HepG2 (cell line): ENCODE results near the gene NYNRIN. TPM values are rescaled to one million over a fixed set of nuclear protein-coding genes. Genes with fewer than 3 reads are reported as not detected.

ENCODE experiments used
- HOXA7 ChIP-seq: sonication (generic); formaldehyde crosslinking; IDR thresholded peaks from 2 replicates; pipeline ENCODE4 v1.8.1; 2022; ENCODE audit warnings: mild to moderate bottlenecking, missing genetic modification reagents, moderate library complexity
- MTA1 ChIP-seq: sonication (generic); formaldehyde crosslinking; IDR thresholded peaks from 2 replicates; pipeline ENCODE4 v1.4.0; 2020; ENCODE audit warnings: missing genetic modification reagents, mild to moderate bottlenecking, borderline replicate concordance
- NR2F6 ChIP-seq, 2 experiments: IDR thresholded peaks; 2 replicates each; pipeline ENCODE4 v1.6.1; 2016; ENCODE audit warnings: antibody characterized with exemption in 1 of 2, mild to moderate bottlenecking in 1 of 2
- RAD21 ChIP-seq: fragments of 450-650 bp; formaldehyde crosslinking; IDR thresholded peaks from 2 replicates; pipeline ENCODE4 v1.5.0; 2020; ENCODE audit warnings: mild to moderate bottlenecking
- SALL1 ChIP-seq: sonication (generic); formaldehyde crosslinking; IDR thresholded peaks from 2 replicates; pipeline ENCODE4 v1.8.0; 2022; ENCODE audit warnings: mild to moderate bottlenecking, missing genetic modification reagents
- SPEN ChIP-seq: sonication (generic); formaldehyde crosslinking; IDR thresholded peaks from 2 replicates; pipeline ENCODE4 v1.5.1; 2020; ENCODE audit warnings: low read depth, mild to moderate bottlenecking, missing genetic modification reagents
- SRSF1 ChIP-seq: fragments of 200-400 bp; formaldehyde crosslinking; optimal IDR thresholded peaks from 2 replicates; pipeline ENCODE3; 2017; ENCODE audit warnings: mild to moderate bottlenecking, low read depth, low read length, moderate library complexity
- ZSCAN30 ChIP-seq: sonication (generic); formaldehyde crosslinking; IDR thresholded peaks from 2 replicates; pipeline ENCODE4 v1.5.0; 2020; ENCODE audit warnings: mild to moderate bottlenecking, missing genetic modification reagents
- polyA plus RNA-seq, 8 experiments: library from polyadenylated mRNA; depleted of rRNA in 3 of 8; stranded (reverse) in 7 of 8; unstranded in 1 of 8; fragments of >200 nt; fragmentation: Illumina TruSeq in 4 of 8; extraction: Trizol in 4 of 8; gene quantifications; 2 replicates each; pipeline versions ENCODE4 v1.2.1 to v1.2.3, GENCODE V29; 2011 to 2016; ENCODE audit warnings: low read depth in 4 of 8, missing spikeins in 1 of 8, mixed read lengths in 1 of 8; ENCODE audit not compliant: insufficient read depth in 1 of 8
- total RNA-seq, 5 experiments: library from RNA; depleted of rRNA; stranded (reverse); fragments of >200 nt; fragmentation: Illumina TruSeq; extraction: Trizol; gene quantifications; 2 replicates each; pipeline ENCODE4 v1.2.3, GENCODE V29; 2016; ENCODE audit warnings: low read depth in 1 of 5
- TF ChIP-seq, protein P1 (sequence below): sonication (generic); formaldehyde crosslinking; IDR thresholded peaks from 2 replicates; pipeline ENCODE4 v1.5.1; 2020; ENCODE audit warnings: mild to moderate bottlenecking, missing genetic modification reagents, moderate library complexity
- TF ChIP-seq, protein P2 (sequence below): IDR thresholded peaks from 2 replicates; pipeline ENCODE4 v1.6.1; 2016; ENCODE audit warnings: low read depth
- TF ChIP-seq, protein P3 (sequence below): sonication (generic); formaldehyde crosslinking; IDR thresholded peaks from 2 replicates; pipeline ENCODE4 v1.4.0; 2020; ENCODE audit warnings: missing genetic modification reagents
- TF ChIP-seq, protein P4 (sequence below): sonication (generic); formaldehyde crosslinking; IDR thresholded peaks from 2 replicates; pipeline ENCODE4 v1.8.1; 2023; ENCODE audit warnings: missing genetic modification reagents, inconsistent platforms, borderline replicate concordance
- TF ChIP-seq, protein P5 (sequence below): IDR thresholded peaks from 2 replicates; pipeline ENCODE4 v1.6.1; 2012; ENCODE audit warnings: low read depth, low read length, improper control_type of control experiment
- TF ChIP-seq, protein P6 (sequence below): sonication (generic); formaldehyde crosslinking; IDR thresholded peaks from 2 replicates; pipeline ENCODE4 v1.4.0; 2020; ENCODE audit warnings: mild to moderate bottlenecking, low read depth, missing genetic modification reagents

NYNRIN gene
- total and polyA plus RNA-seq, 2 of the 13 experiments (the other 11 are each of a cell fraction or from before 2014, with no cell fraction given) = 0.63 to 1.1 TPM

DNA sequence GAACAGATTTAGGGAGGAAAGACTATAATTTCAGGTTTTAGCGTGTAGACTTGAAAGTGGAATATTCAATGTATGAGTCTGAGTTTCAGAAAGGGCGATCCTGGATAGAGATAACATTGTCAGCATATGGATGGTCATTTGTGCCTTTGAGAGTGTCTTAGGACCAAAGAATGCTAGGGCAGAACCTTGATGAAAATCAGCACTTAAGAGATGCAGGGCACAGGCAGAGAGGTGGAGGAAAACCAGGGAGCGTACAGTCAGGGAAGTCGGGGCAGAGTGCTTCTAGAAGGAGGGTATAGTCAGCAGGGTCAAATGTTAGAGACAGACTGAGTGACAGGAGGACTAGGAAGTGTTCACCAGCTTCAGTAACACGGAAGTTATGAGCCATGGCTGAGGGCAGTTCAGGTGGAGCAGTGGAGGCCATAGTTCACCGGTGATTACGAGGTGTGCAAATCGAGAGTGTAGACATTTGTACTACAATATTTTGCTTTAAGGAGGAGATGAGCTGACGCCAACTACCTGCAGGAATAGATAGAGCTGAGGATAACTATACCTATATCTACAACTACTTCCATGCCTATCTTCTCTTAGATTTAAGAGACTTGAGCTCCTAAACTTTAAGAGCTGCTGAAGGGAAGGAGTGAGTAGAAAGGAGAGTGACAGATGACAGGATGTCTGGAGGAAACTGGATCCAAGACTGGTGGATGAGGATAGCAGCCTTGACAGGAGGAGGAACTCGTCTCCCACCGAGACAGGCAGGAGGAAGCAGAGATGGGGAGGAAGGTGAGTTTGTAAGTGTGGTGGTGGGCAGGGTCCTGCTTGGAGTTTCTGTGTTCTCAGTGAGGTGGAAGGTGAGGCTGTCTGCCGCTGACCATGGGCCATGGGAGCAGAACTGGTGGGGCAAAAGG, 24.1 kb downstream of the NYNRIN start (continued):
- TF ChIP-seq, protein P1, sequence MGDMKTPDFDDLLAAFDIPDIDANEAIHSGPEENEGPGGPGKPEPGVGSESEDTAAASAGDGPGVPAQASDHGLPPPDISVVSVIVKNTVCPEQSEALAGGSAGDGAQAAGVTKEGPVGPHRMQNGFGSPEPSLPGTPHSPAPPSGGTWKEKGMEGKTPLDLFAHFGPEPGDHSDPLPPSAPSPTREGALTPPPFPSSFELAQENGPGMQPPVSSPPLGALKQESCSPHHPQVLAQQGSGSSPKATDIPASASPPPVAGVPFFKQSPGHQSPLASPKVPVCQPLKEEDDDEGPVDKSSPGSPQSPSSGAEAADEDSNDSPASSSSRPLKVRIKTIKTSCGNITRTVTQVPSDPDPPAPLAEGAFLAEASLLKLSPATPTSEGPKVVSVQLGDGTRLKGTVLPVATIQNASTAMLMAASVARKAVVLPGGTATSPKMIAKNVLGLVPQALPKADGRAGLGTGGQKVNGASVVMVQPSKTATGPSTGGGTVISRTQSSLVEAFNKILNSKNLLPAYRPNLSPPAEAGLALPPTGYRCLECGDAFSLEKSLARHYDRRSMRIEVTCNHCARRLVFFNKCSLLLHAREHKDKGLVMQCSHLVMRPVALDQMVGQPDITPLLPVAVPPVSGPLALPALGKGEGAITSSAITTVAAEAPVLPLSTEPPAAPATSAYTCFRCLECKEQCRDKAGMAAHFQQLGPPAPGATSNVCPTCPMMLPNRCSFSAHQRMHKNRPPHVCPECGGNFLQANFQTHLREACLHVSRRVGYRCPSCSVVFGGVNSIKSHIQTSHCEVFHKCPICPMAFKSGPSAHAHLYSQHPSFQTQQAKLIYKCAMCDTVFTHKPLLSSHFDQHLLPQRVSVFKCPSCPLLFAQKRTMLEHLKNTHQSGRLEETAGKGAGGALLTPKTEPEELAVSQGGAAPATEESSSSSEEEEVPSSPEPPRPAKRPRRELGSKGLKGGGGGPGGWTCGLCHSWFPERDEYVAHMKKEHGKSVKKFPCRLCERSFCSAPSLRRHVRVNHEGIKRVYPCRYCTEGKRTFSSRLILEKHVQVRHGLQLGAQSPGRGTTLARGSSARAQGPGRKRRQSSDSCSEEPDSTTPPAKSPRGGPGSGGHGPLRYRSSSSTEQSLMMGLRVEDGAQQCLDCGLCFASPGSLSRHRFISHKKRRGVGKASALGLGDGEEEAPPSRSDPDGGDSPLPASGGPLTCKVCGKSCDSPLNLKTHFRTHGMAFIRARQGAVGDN (CRISPR knock-in tag) = no peak
- TF ChIP-seq HOXA7 (CRISPR knock-in tag) = peak; percentile 96; the same call in 1 of the 2 replicates
- peak; percentile 18; the same call in 1 of the 2 replicates for TF ChIP-seq SPEN (CRISPR knock-in tag)
- TF ChIP-seq, protein P2, sequence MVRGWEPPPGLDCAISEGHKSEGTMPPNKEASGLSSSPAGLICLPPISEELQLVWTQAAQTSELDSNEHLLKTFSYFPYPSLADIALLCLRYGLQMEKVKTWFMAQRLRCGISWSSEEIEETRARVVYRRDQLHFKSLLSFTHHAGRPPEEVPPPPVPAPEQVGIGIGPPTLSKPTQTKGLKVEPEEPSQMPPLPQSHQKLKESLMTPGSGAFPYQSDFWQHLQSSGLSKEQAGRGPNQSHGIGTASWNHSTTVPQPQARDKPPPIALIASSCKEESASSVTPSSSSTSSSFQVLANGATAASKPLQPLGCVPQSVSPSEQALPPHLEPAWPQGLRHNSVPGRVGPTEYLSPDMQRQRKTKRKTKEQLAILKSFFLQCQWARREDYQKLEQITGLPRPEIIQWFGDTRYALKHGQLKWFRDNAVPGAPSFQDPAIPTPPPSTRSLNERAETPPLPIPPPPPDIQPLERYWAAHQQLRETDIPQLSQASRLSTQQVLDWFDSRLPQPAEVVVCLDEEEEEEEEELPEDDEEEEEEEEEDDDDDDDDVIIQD = 0 out of 2 replicates have a peak, but pooled peaks have one; percentile 59
- TF ChIP-seq, protein P3, sequence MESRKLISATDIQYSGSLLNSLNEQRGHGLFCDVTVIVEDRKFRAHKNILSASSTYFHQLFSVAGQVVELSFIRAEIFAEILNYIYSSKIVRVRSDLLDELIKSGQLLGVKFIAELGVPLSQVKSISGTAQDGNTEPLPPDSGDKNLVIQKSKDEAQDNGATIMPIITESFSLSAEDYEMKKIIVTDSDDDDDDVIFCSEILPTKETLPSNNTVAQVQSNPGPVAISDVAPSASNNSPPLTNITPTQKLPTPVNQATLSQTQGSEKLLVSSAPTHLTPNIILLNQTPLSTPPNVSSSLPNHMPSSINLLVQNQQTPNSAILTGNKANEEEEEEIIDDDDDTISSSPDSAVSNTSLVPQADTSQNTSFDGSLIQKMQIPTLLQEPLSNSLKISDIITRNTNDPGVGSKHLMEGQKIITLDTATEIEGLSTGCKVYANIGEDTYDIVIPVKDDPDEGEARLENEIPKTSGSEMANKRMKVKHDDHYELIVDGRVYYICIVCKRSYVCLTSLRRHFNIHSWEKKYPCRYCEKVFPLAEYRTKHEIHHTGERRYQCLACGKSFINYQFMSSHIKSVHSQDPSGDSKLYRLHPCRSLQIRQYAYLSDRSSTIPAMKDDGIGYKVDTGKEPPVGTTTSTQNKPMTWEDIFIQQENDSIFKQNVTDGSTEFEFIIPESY (CRISPR knock-in tag) = no peak
- TF ChIP-seq SRSF1 = no peak
- TF ChIP-seq, protein P4, sequence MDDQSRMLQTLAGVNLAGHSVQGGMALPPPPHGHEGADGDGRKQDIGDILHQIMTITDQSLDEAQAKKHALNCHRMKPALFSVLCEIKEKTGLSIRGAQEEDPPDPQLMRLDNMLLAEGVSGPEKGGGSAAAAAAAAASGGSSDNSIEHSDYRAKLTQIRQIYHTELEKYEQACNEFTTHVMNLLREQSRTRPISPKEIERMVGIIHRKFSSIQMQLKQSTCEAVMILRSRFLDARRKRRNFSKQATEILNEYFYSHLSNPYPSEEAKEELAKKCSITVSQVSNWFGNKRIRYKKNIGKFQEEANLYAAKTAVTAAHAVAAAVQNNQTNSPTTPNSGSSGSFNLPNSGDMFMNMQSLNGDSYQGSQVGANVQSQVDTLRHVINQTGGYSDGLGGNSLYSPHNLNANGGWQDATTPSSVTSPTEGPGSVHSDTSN (CRISPR knock-in tag) = no peak
- TF ChIP-seq RAD21 (CRISPR knock-in tag) = no peak
- TF ChIP-seq MTA1 (CRISPR knock-in tag) = no peak
- TF ChIP-seq, protein P5, sequence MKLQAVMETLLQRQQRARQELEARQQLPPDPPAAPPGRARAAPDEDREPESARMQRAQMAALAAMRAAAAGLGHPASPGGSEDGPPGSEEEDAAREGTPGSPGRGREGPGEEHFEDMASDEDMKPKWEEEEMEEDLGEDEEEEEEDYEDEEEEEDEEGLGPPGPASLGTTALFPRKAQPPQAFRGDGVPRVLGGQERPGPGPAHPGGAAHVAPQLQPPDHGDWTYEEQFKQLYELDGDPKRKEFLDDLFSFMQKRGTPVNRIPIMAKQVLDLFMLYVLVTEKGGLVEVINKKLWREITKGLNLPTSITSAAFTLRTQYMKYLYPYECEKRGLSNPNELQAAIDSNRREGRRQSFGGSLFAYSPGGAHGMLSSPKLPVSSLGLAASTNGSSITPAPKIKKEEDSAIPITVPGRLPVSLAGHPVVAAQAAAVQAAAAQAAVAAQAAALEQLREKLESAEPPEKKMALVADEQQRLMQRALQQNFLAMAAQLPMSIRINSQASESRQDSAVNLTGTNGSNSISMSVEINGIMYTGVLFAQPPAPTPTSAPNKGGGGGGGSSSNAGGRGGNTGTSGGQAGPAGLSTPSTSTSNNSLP = no peak
- TF ChIP-seq NR2F6 (IDR thresholded peaks at IDR 0.05) = no peak
- TF ChIP-seq NR2F6 (CRISPR knock-in tag; IDR thresholded peaks at IDR 0.05) = peak; percentile 66; the same call in 1 of the 2 replicates
- TF ChIP-seq, protein P6, sequence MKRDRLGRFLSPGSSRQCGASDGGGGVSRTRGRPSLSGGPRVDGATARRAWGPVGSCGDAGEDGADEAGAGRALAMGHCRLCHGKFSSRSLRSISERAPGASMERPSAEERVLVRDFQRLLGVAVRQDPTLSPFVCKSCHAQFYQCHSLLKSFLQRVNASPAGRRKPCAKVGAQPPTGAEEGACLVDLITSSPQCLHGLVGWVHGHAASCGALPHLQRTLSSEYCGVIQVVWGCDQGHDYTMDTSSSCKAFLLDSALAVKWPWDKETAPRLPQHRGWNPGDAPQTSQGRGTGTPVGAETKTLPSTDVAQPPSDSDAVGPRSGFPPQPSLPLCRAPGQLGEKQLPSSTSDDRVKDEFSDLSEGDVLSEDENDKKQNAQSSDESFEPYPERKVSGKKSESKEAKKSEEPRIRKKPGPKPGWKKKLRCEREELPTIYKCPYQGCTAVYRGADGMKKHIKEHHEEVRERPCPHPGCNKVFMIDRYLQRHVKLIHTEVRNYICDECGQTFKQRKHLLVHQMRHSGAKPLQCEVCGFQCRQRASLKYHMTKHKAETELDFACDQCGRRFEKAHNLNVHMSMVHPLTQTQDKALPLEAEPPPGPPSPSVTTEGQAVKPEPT (CRISPR knock-in tag) = no peak
- no peak for TF ChIP-seq ZSCAN30
- no peak for TF ChIP-seq SALL1 (CRISPR knock-in tag)
